IMR-90 (cell line): ENCODE data around the gene C6orf47.

ENCODE experiments used
- BHLHE40 ChIP-seq: fragments of 150-350 bp; IDR thresholded peaks from 2 replicates; pipeline ENCODE4 v1.6.1; 2016; ENCODE audit warnings: mild to moderate bottlenecking, low read depth, low read length
- CEBPB ChIP-seq: IDR thresholded peaks from 2 replicates; pipeline ENCODE4 v1.6.1; 2012; ENCODE audit warnings: low read depth, low read length, improper control_type of control experiment
- CHD1 ChIP-seq: IDR thresholded peaks from 2 replicates; pipeline ENCODE4 v1.6.1; 2012; ENCODE audit warnings: low read depth, low read length, improper control_type of control experiment
- FOS ChIP-seq: fragments of 150-350 bp; IDR thresholded peaks from 2 replicates; pipeline ENCODE4 v1.6.1; 2016; ENCODE audit warnings: low read depth, low read length
- MAFK ChIP-seq: IDR thresholded peaks from 2 replicates; pipeline ENCODE4 v1.6.1; 2012; ENCODE audit warnings: low read depth, low read length, improper control_type of control experiment
- MXI1 ChIP-seq: IDR thresholded peaks from 2 replicates; pipeline ENCODE4 v1.6.1; 2012; ENCODE audit warnings: low read depth, mild to moderate bottlenecking, low read length, moderate library complexity, borderline replicate concordance
- POLR2A ChIP-seq: IDR thresholded peaks from 2 replicates; pipeline ENCODE4 v1.6.1; 2012; ENCODE audit warnings: mild to moderate bottlenecking, low read depth, low read length
- RAD21 ChIP-seq: IDR thresholded peaks from 2 replicates; pipeline ENCODE4 v1.6.1; 2012; ENCODE audit warnings: low read length, improper control_type of control experiment
- RCOR1 ChIP-seq: IDR thresholded peaks from 2 replicates; pipeline ENCODE4 v1.6.1; 2012; ENCODE audit warnings: mild to moderate bottlenecking, low read length, improper control_type of control experiment; ENCODE audit not compliant: insufficient replicate concordance
- RFX5 ChIP-seq: IDR thresholded peaks from 2 replicates; pipeline ENCODE4 v1.8.0; 2012; ENCODE audit warnings: low read depth, mild to moderate bottlenecking, low read length, moderate library complexity
- USF2 ChIP-seq: fragments of 150-350 bp; IDR thresholded peaks from 2 replicates; pipeline ENCODE4 v1.6.1; 2017; ENCODE audit warnings: mild to moderate bottlenecking, antibody characterized with exemption, low read length, low read depth
- TF ChIP-seq, protein P1 (sequence below): conservative IDR thresholded peaks from 2 replicates; pipeline ENCODE4 v1.5.1; 2012; ENCODE audit warnings: mild to moderate bottlenecking, low read depth, low read length, improper control_type of control experiment

DNA sequence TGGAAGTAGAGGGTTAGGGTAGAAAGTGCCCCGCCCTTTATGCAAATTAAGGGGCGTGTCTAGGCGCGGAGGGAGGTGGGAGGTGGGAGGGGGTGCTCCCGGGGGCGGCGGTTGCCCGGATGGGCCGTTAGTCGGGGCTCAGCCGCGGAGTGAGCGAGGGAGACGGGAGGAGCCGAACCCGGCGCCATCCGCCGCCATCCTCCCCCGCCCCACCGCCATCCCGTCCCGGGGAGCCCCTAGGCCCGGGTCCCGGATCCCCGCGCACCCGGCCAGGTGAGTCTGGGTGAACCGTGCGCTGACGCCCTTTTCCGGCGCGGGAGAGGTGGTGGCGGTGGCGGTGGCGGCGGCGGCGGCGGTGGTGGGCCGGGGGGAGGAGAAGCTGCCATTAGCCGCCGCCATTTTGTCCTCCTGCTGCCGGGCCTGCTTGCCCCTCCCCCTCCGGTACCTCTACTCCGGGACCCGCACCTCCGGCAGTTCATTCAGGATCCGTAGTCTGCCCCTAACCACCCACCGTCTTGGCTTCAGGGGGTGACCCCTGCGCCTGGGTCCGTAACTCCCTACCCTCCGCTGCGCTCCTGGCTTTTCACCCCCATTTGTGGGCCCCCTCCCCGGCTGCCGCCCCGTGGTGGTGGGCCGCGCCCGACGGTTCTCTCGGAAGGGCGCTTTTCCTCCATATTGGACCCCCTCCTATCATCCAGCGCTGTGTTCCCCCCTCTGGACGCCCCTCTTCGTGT, 39.8 kb downstream of the C6orf47 start, which contains the start of gene PRRC2A:
- TF ChIP-seq, protein P1, sequence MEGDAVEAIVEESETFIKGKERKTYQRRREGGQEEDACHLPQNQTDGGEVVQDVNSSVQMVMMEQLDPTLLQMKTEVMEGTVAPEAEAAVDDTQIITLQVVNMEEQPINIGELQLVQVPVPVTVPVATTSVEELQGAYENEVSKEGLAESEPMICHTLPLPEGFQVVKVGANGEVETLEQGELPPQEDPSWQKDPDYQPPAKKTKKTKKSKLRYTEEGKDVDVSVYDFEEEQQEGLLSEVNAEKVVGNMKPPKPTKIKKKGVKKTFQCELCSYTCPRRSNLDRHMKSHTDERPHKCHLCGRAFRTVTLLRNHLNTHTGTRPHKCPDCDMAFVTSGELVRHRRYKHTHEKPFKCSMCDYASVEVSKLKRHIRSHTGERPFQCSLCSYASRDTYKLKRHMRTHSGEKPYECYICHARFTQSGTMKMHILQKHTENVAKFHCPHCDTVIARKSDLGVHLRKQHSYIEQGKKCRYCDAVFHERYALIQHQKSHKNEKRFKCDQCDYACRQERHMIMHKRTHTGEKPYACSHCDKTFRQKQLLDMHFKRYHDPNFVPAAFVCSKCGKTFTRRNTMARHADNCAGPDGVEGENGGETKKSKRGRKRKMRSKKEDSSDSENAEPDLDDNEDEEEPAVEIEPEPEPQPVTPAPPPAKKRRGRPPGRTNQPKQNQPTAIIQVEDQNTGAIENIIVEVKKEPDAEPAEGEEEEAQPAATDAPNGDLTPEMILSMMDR, result no peak
- no peak for TF ChIP-seq RFX5
- peak; percentile 91 for TF ChIP-seq POLR2A
- no peak for TF ChIP-seq MAFK
- peak; percentile 78; the same call in 1 of the 2 replicates for TF ChIP-seq CHD1
- TF ChIP-seq MXI1, result no peak
- no peak for TF ChIP-seq CEBPB
- TF ChIP-seq BHLHE40, result no peak
- TF ChIP-seq FOS, result no peak
- no peak for TF ChIP-seq RAD21
- TF ChIP-seq USF2, result no peak
- TF ChIP-seq RCOR1, result no peak
